ENCODE measurements around the gene POLR2A. TPM values are rescaled to one million over a fixed set of nuclear protein-coding genes. Genes with fewer than 3 reads are reported as not detected.

POLR2A gene
- total RNA-seq = 126 TPM

DNA sequence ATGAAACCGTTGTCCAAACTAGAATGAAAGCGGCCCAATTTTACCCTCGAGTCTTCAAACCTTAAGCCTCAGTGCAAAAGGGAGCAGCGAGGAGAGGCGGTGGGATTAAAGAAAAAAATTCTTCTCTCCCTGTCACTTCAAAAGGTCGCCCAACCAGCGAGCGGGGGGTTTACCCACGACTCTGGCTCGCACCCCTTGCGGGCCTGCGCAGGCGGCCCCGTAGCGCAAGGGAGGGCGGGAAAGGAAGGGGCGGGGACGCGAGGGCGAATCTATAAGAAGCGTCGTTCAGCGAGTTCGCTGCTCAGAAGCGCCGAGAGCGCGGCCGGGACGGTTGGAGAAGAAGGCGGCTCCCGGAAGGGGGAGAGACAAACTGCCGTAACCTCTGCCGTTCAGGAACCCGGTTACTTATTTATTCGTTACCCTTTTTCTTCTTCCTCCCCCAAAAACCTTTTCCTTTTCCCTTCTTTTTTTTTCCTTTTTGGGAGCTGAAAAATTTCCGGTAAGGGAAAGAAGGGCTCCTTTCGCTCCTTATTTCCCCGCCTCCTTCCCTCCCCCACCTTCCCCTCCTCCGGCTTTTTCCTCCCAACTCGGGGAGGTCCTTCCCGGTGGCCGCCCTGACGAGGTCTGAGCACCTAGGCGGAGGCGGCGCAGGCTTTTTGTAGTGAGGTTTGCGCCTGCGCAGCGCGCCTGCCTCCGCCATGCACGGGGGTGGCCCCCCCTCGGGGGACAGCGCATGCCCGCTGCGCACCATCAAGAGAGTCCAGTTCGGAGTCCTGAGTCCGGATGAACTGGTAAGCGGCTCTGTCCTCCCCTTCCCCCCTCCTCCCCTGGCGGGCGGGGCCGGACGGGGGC, at the start of gene POLR2A:
POLR2A (plus strand) TSS at position 300 of the 852 bp plus-strand sequence.
- ATAC-seq (peak; percentile 89), DNase-seq (ENCODE audit: low spot score) (peak; percentile 99)
- intact Hi-C loops (cut with DNase I) = no loop called here

GRCh38 chr17:7435676-7436555, 48.2 kb upstream of the POLR2A start:
- intact Hi-C loops (cut with DNase I) = no loop called here
- ATAC-seq (peak; percentile 15), DNase-seq (ENCODE audit: low spot score) (no peak)

DNA sequence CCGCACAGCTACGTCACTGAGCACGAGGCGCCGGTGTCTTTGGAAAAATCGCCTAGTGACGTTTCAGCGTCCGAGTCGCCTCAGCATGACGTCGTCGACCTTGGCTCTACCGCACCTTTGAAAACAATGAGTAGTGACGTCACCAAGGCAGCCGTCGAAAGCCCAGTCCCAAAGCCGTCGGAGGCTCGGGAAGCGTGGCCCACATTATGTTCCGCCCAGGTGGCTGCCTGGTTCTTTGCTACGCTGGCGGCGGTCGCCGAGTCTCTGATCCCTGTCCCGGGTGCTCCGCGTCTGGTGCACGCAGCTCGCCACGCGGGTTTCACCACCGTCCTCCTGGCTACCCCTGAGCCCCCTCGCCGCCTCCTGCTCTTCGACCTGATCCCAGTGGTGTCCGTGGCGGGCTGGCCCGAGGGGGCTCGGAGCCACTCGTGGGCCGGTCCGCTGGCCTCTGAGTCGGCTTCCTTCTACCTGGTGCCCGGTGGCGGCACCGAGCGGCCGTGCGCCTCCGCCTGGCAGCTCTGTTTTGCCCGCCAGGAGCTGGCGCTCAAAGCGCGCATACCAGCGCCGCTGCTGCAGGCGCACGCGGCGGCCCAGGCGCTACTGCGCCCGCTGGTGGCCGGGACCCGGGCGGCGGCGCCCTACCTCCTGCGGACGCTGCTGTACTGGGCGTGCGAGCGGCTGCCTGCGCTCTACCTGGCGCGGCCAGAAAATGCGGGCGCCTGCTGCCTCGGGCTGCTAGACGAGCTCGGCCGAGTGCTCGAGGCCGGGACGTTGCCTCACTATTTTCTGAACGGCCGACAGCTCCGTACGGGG, 47.4 kb upstream of the POLR2A start:
- peak; percentile 83 for DNase-seq (ENCODE audit: low spot score)
- intact Hi-C loops (cut with DNase I) = no loop called here
- ATAC-seq = peak; percentile 55

DNA sequence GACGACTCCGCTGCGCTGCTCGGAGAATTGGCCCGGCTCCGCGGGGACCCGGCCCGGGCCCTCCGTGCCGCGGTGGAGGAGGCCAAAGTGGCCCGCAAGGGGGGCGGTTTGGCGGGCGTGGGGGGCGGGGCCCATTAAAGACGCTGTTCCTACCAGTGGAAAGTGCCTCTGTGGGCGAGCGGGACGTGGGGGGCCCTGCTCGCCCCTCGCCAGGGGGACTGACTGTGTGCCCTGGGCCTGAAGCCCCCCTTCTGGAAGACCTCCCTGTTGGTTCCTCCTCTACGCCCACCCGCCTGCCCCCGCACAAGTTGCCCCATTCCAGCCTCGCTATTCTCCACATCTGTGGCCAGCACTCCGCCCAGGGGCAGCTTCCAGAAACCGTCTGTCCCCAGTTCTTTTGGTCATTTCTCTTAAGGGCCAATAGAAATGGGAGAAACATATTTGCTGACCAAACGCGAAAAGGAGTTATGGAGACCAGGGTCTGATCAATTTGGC, 46.8 kb upstream of the POLR2A start:
- no peak for ATAC-seq
- no peak for DNase-seq (ENCODE audit: low spot score)
- intact Hi-C loops (cut with DNase I) = no loop called here

DNA sequence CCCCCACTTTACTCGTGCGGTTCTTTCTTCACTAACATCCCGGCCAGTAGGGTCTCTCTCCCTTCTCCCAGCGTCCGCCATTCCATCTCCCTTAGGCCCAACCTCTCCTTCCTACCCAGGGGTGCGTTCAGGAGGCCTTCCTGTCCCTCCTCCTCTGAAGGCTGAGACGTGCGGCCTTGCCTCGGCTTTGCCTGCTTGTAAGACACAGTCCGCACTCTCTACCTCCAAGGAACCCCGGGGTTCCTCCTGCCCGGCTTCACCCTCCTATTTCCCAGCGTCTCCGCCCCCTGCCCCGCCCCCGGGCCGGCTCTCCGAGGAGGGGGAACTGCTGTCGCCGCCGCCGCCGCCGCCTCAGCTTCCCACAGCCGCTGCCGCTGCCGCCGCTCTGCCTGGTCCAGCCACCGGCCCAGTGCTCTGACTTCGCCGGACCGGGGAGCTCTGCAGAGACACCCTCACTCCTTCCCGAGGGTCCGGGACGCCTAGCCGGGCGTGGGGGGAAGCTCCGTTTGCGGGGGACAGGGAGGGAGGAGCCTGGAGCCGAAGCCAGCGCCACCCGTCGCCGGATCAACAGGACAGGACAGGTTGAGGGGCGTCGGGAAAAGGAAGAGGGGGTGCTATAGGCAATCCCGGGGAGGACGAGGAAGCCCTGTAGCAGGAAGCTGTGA, 46.1 kb upstream of the POLR2A start:
- ATAC-seq = peak; percentile 21
- peak; percentile 86 for DNase-seq (ENCODE audit: low spot score)

GRCh38 chr17:7438656-7439460, 45.3 kb upstream of the POLR2A start:
- DNase-seq (ENCODE audit: low spot score) (no peak), ATAC-seq (no peak)
- intact Hi-C loops (cut with DNase I) = no loop called here

More for the DNA sequence above, 46.1 kb upstream of the POLR2A start:
- intact Hi-C loops (cut with DNase I) = no loop called here

GRCh38 chr17:7439462-7440112, 44.6 kb upstream of the POLR2A start, which contains the start of gene FGF11:
TSS of gene FGF11 (plus strand) at chr17:7439512. CDS start at chr17:7439621, 109 bp downstream.
- no peak for ATAC-seq
- intact Hi-C loops (cut with DNase I) = no loop called here
- DNase-seq (ENCODE audit: low spot score) = no peak

DNA sequence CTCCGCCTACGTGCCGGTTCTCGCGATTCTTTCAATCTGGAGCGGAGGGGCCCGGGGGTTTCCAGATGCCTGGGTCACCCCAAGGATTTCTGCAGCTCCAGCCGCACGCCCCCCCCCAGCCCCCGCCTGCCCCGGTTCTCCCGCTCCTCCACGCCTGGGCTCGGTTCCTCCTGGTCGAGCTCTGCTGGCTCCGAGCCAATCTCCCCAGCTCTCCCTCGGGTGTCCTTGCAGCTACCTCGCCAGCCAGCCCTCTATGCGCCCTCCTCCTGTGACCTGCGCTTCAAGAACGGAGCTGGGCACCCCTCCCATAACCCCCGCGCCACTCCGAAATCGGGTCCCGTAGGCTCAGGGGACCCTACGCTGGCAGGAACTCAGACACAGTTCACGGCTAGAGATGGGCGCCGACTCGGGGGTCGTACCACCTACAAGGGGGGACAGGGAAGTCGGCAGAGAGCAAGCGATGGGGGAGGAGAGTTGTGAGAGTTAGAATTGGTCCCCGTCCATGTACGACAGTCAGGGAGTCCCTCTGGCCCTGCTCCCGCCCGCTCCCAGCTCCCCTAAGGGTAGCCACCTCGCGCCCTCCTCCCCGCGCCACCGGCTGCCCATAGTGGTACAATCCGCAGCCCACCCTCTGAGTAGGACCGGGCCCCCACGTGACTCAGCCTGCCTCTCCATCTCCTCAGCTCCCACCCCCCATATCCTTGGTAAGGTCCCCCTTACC, 43.9 kb upstream of the POLR2A start:
- intact Hi-C loops (cut with DNase I) = no loop called here
- ATAC-seq (no peak), DNase-seq (ENCODE audit: low spot score) (peak; percentile 79)

- intact Hi-C loops (cut with DNase I) = no loop called here
- ATAC-seq = no peak
- DNase-seq (ENCODE audit: low spot score) = no peak
Measured at GRCh38 chr17:7440834-7441195, 43.4 kb upstream of the POLR2A start.

GRCh38 chr17:7441266-7441665, 42.9 kb upstream of the POLR2A start:
- intact Hi-C loops (cut with DNase I) = no loop called here
- no peak for ATAC-seq
- DNase-seq (ENCODE audit: low spot score) = no peak

DNA sequence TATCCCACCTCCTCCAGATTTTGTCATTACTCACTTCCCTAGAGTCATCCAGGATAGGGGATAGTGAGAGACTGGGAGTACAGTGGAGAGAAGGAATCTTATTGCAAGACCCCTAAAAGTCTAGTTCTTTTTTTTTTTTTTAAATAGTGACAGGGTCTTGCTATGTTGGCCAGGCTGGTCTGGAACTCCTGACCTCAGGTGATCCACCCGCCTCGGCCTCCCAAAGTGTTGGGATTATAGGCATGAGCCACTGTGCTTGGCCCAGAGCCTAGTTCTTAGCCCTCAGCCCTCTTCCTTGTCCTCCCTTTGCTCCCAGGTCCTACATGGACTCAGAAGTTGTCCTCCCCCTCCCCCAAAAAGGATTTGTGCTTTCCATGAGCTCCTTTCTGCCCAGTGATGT, 42.0 kb upstream of the POLR2A start:
- ATAC-seq = no peak
- intact Hi-C loops (cut with DNase I) = no loop called here
- DNase-seq (ENCODE audit: low spot score) = no peak

DNA sequence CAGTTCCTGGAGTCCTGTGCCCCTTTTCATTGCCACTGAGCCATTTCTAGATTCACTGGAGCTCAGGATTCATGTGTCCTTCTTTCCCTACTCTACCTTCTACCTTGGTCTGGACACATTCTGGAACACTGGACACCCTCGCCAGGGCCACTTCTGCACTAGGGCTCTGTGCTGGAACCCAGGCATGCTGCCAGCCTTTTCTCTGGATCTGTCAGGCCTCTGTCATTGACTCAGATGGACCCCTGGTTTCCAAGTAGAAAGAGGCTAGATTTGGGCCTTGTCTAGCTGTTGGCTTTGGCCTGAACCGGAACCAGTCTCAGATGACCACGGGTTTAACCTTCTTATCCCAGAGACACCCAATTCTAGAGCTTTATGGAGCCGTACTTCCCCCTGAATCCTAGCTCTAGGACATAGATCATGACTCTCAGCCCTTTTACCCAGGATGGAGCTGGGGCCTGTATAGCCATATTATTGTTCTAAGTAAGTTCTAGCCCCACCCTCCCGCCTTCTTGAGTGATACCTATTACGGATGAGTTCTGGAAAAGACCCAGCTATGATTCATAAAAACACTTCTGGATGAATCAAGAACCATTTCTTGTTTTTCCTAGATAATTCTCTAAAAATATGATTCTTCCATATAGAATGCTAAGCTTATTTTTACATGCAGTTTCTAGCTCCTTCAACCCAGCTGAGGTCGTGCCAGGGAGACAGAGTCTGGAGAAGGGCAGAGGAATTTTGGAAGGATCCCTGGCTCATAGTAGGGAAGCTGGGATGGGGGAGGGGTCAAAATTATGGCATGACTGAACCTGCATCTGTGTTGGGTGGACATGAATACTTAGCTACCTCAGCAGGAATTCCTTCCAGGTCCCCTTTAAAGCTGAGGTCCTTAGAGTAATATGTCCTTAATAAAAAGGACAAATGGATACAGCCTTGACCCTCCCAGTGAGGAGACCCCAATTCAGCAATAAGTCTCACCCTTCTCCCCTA, 40.4 kb upstream of the POLR2A start:
- DNase-seq (ENCODE audit: low spot score) (no peak), ATAC-seq (no peak)
- intact Hi-C loops (cut with DNase I) = no loop called here

DNA sequence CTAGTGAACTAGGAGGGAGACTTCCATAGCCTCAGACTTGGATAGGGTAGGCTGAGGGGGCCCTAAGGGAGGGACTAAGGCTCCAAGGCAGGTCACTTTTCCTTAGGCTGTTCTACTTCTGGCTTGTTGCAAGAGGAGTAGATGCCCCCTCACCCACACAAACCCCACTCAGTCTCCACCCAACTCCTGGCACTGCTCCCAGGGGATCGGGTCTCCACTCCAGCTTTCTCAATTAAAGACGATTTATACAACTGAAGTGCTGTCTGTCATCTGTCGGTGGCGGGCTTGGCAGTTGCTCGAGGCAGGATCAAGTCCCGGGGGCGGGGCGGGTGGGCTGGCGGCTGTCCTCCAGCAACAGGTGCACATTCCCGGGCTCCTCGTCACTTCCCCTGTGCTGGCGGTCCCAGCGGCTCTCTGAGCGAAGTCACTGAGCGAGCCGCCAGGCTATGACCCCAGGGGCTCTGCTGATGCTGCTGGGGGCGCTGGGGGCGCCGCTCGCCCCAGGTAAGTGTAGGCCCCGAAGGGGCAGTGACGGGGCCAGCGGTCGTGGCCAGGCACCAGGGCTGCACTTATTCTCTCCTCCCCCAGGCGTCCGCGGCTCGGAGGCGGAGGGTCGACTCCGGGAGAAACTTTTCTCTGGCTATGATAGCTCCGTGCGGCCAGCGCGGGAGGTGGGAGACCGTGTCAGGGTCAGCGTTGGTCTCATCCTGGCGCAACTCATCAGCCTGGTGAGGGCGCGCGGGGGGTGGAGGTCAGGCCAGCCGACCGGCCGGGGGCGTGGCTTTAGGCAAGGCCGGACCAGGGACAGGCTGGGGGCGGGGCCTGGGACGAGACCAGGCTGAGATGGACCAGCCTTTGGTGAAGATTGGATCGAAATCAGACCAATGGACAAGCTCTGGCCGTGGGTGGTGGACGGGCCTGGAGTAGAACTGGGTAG, 39.2 kb upstream of the POLR2A start, which contains the start of gene CHRNB1:
CHRNB1 (plus strand) TSS at position 380 of the 937 bp plus-strand sequence; CDS start at position 447, 67 bp downstream.
- intact Hi-C loops (cut with DNase I) = no loop called here
- DNase-seq (ENCODE audit: low spot score) (peak; percentile 81), ATAC-seq (peak; percentile 86)

GRCh38 chr17:7445619-7445968, 38.6 kb upstream of the POLR2A start:
- intact Hi-C loops (cut with DNase I) = no loop called here
- DNase-seq (ENCODE audit: low spot score) (no peak), ATAC-seq (peak; percentile 54)
